Epithelial cell of proximal tubule (primary cell): ENCODE measurements around the gene MRPL36. TPM values are rescaled to one million over a fixed set of nuclear protein-coding genes. Genes with fewer than 3 reads are reported as not detected.

ENCODE experiments used
- DNase-seq: peaks from one replicate; pipeline ENCODE4 v3.0.0-alpha.2; 2011; ENCODE audit warnings: low read depth
- H3K4me3 ChIP-seq: 2 replicates; pipeline ENCODE4 v1.5.1; 2011; ENCODE audit warnings: low read depth, mild to moderate bottlenecking, low read length
- CTCF ChIP-seq: conservative IDR thresholded peaks from 2 replicates; pipeline ENCODE4 v1.5.1; 2012; ENCODE audit warnings: low read depth, mild to moderate bottlenecking, low read length
- total RNA-seq: library from RNA; depleted of rRNA; stranded (reverse); fragments of >200 nt; gene quantifications from 2 replicates; pipeline ENCODE4 v1.2.3, GENCODE V29; 2015

Gene MRPL36
- total RNA-seq, 1 donor from 2014 or later, result 57.9 TPM

- TF ChIP-seq CTCF, result no peak
- no peak overlapping the region for H3K4me3 ChIP-seq
- DNase-seq, result no peak
Measured at GRCh38 chr5:1835431-1835830, 35.8 kb upstream of the MRPL36 start.

- DNase-seq, result no peak
- TF ChIP-seq CTCF, result no peak
- H3K4me3 ChIP-seq, result no peak overlapping the region
Measured at GRCh38 chr5:1834721-1835429, 35.2 kb upstream of the MRPL36 start.

GRCh38 chr5:1834022-1834551 lies 34.5 kb upstream of the MRPL36 start:
- TF ChIP-seq CTCF, result no peak
- H3K4me3 ChIP-seq, result no peak overlapping the region
- DNase-seq, result no peak

- no peak overlapping the region for H3K4me3 ChIP-seq
- DNase-seq, result no peak
- no peak for TF ChIP-seq CTCF
Measured at GRCh38 chr5:1833264-1834021, 33.8 kb upstream of the MRPL36 start.

GRCh38 chr5:1832511-1833250 lies 33.0 kb upstream of the MRPL36 start:
- no peak for DNase-seq
- TF ChIP-seq CTCF, result no peak
- no peak overlapping the region for H3K4me3 ChIP-seq

GRCh38 chr5:1831677-1832313 lies 32.2 kb upstream of the MRPL36 start:
- DNase-seq, result no peak
- no peak for TF ChIP-seq CTCF

More at GRCh38 chr5:1831677-1832313, 32.2 kb upstream of the MRPL36 start:
- H3K4me3 ChIP-seq, result no peak overlapping the region
